PC-9 (cell line): Measurements from ENCODE around the gene GLCE. TPM values are rescaled to one million over a fixed set of nuclear protein-coding genes. Genes with fewer than 3 reads are reported as not detected.

ENCODE experiments used
- BruUV-seq: library from RNA; stranded (reverse); fragments of 400-500 nt; replicated peaks from 2 replicates; lab custom pipeline; 2021; lab: Mats Ljungman, UMichigan
- CTCF ChIA-PET: fragments of 300-600 bp; sonication (Branson Sonifier 250); formaldehyde crosslinking; loops from one replicate; lab custom pipeline; 2022; ENCODE audit warnings: antibody characterized with exemption; lab: Charles Lee
- POLR2A ChIA-PET: fragments of 300-600 bp; sonication (Branson Sonifier 250); formaldehyde crosslinking; loops from one replicate; lab custom pipeline; 2022; ENCODE audit warnings: antibody characterized with exemption; ENCODE audit not compliant: unreplicated experiment; lab: Charles Lee
- DNase-seq, 2 experiments: peaks; one replicate each; pipeline versions ENCODE4 v3.0.0 to v3.0.0-alpha.2; 2015 to 2022; ENCODE audit warnings: mixed read lengths in 1 of 2
- H2AFZ ChIP-seq: fragments of 200-600 bp; sonication (generic); 2 replicates; pipeline ENCODE4 v1.8.1; 2017; ENCODE audit warnings: antibody characterized with exemption
- H3F3A ChIP-seq: fragments of 200-600 bp; sonication (generic); 2 replicates; pipeline ENCODE4 v1.8.1; 2017; ENCODE audit warnings: antibody characterized with exemption, mild to moderate bottlenecking, low read depth; ENCODE audit not compliant: insufficient read depth
- H3K27ac ChIP-seq: fragments of 200-600 bp; sonication (generic); 2 replicates; pipeline ENCODE4 v1.6.1; 2016; ENCODE audit warnings: mixed run types
- H3K27me3 ChIP-seq: fragments of 200-600 bp; sonication (generic); 2 replicates; pipeline ENCODE4 v1.6.1; 2016; ENCODE audit warnings: low read depth, mixed run types; ENCODE audit not compliant: insufficient read depth
- H3K36me3 ChIP-seq: fragments of 200-600 bp; sonication (generic); 2 replicates; pipeline ENCODE4 v1.6.1; 2016; ENCODE audit warnings: low read depth, mixed run types
- H3K4me1 ChIP-seq: fragments of 200-600 bp; sonication (generic); replicated peaks from 2 replicates; pipeline ENCODE4 v1.6.1; 2016; ENCODE audit warnings: mixed run types; ENCODE audit not compliant: insufficient read depth
- H3K4me2 ChIP-seq: fragments of 200-600 bp; sonication (generic); 2 replicates; pipeline ENCODE4 v1.6.1; 2017; ENCODE audit warnings: mixed run types
- H3K4me3 ChIP-seq: fragments of 200-600 bp; sonication (generic); 2 replicates; pipeline ENCODE4 v1.6.1; 2016; ENCODE audit warnings: mixed run types
- H3K79me2 ChIP-seq: fragments of 200-600 bp; sonication (generic); 2 replicates; pipeline ENCODE4 v1.6.1; 2017; ENCODE audit warnings: low read depth, mixed run types
- H3K9me2 ChIP-seq: fragments of 200-600 bp; sonication (generic); 2 replicates; pipeline ENCODE4 v1.8.1; 2017; ENCODE audit warnings: mild to moderate bottlenecking; ENCODE audit not compliant: insufficient read depth
- H3K9me3 ChIP-seq: fragments of 200-600 bp; sonication (generic); 2 replicates; pipeline ENCODE4 v1.8.1; 2016; ENCODE audit warnings: low read depth; ENCODE audit not compliant: insufficient read depth
- H4K20me1 ChIP-seq: fragments of 200-600 bp; sonication (generic); 2 replicates; pipeline ENCODE4 v1.8.1; 2017; ENCODE audit not compliant: insufficient read depth
- CTCF ChIP-seq: fragments of 200-600 bp; sonication (generic); conservative IDR thresholded peaks from 2 replicates; pipeline ENCODE4 v1.6.1; 2017; ENCODE audit warnings: mixed run types, antibody characterized with exemption, mild to moderate bottlenecking, moderate library complexity
- EZH2 ChIP-seq: fragments of 200-600 bp; sonication (generic); IDR thresholded peaks from 2 replicates; pipeline ENCODE4 v1.8.0; 2017; ENCODE audit warnings: antibody characterized with exemption, low read depth
- intact Hi-C: fragments of 100-400 bp; cut with micrococcal nuclease; formaldehyde crosslinking; loops from one replicate; pipeline ENCODE4 v1.10.0; 2022; ENCODE audit not compliant: unreplicated experiment
- total RNA-seq: library from RNA; stranded (reverse); gene quantifications from 2 replicates; pipeline ENCODE4 v1.2.3, GENCODE V29; 2021

Gene GLCE
- total RNA-seq, 1 experiment from 2014 or later: 31.3 TPM

DNA sequence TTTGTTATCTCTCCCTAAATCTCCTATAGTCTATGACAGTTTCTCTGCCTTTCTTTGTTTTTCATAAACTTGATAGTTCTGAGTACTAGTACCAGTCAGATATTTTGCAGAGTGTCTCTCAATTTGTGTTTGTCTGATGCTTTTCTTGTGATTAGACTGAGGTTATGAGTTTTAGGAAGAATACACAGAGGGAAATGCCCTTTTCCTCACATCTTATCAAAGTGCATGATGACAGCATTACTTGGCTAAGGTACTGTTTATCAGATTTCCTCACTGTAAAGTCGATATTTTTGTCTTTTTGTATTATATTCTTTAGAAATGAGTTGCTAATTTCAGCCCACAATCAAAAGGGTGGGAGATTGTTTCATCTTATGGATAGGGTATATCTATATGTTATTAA lies 45.6 kb downstream of the GLCE start:
- POLR2A ChIA-PET: no interaction called here
- intact Hi-C loops: no loop called here
- no peak overlapping the region for H2AFZ ChIP-seq
- no peak overlapping the region for H3K27ac ChIP-seq
- no peaks in the 10 kb centered on the region for H3K9me3 ChIP-seq
- no peaks in the 10 kb centered on the region for H4K20me1 ChIP-seq
- H3K36me3 ChIP-seq: no peaks in the 10 kb centered on the region
- BruUV-seq: no TSS peak
- TF ChIP-seq CTCF (no peak), EZH2 (no peak)
- no peaks in the 10 kb centered on the region for H3K4me1 ChIP-seq
- H3K79me2 ChIP-seq: no peaks in the 10 kb centered on the region
- H3F3A ChIP-seq: no peaks in the 10 kb centered on the region
- no peak for DNase-seq
- H3K4me2 ChIP-seq: no peak overlapping the region
- CTCF ChIA-PET: no interaction called here
- H3K4me3 ChIP-seq: no peak overlapping the region
- H3K27me3 ChIP-seq: no peaks in the 10 kb centered on the region
- H3K9me2 ChIP-seq: no peaks in the 10 kb centered on the region

DNA sequence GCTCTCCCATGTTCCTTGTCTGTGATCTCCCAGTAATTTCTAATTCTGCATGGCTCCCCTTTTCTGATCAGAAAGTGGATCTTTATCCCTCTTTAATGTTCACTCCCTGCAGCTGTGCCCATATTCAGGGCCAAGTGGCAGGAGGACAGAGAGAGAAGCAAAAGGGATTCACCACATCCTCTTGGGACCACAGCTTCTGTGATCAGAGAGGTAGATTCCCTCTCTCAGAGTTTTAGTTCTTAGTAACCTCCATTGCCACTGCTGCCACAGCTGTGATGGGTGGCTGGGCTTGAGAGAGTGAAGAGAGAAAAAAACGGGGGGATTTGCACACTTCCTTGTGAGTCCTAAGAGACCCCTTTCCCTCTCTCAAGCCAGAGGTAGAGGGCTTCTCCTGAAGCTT lies 49.2 kb downstream of the GLCE start:
- intact Hi-C loops: no loop called here
- no peak for DNase-seq
- no TSS peak for BruUV-seq
- H2AFZ ChIP-seq: no peak overlapping the region
- no peaks in the 10 kb centered on the region for H3K79me2 ChIP-seq
- no peaks in the 10 kb centered on the region for H3F3A ChIP-seq
- no peaks in the 10 kb centered on the region for H3K36me3 ChIP-seq
- H4K20me1 ChIP-seq: no peaks in the 10 kb centered on the region
- TF ChIP-seq EZH2: no peak
- no peak for TF ChIP-seq CTCF
- no peaks in the 10 kb centered on the region for H3K9me3 ChIP-seq
- H3K27me3 ChIP-seq: no peaks in the 10 kb centered on the region
- H3K27ac ChIP-seq: no peak overlapping the region
- no peak overlapping the region for H3K4me2 ChIP-seq
- H3K9me2 ChIP-seq: no peaks in the 10 kb centered on the region
- no peak overlapping the region for H3K4me3 ChIP-seq
- CTCF ChIA-PET: no interaction called here
- no peaks in the 10 kb centered on the region for H3K4me1 ChIP-seq
- POLR2A ChIA-PET: no interaction called here

DNA sequence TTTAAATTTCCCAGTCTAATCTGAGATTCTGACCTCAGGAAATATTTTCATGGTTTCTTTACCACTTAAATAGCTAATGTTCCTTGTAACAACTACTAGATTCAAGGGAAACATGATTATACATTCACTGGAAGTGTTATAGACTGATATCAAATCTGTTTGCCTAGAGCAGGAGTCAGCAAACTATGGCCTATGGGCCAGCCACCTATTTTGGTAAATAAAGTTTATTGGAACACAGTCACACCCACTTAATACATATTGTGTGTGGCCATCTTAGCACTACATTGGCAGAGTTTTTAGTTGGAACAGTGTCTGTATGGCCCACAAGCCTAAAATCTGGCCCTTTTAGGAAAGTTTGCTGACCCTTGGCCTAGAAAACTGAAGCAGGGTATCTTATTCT lies 50.1 kb downstream of the GLCE start:
- H3K9me2 ChIP-seq: no peaks in the 10 kb centered on the region
- H3K9me3 ChIP-seq: no peaks in the 10 kb centered on the region
- no peaks in the 10 kb centered on the region for H3F3A ChIP-seq
- TF ChIP-seq EZH2: no peak
- TF ChIP-seq CTCF: no peak
- no peak for DNase-seq
- no peaks in the 10 kb centered on the region for H3K27me3 ChIP-seq
- no peaks in the 10 kb centered on the region for H3K4me1 ChIP-seq
- H3K79me2 ChIP-seq: no peaks in the 10 kb centered on the region
- no peak overlapping the region for H3K4me3 ChIP-seq
- no peaks in the 10 kb centered on the region for H4K20me1 ChIP-seq
- no TSS peak for BruUV-seq
- POLR2A ChIA-PET: interaction anchor here (0.5 kb wide), 1 partner anchor 282 kb away, joined by 5 read pairs; no protein-coding TSS in a partner anchor
- no peak overlapping the region for H3K4me2 ChIP-seq
- H2AFZ ChIP-seq: no peak overlapping the region
- CTCF ChIA-PET: no interaction called here
- no peaks in the 10 kb centered on the region for H3K36me3 ChIP-seq
- intact Hi-C loops: no loop called here
- no peak overlapping the region for H3K27ac ChIP-seq
